ENCODE measurements around the gene CETN1. TPM values are rescaled to one million over a fixed set of nuclear protein-coding genes. Genes with fewer than 3 reads are reported as not detected.

The CETN1 gene
- total RNA-seq, 1 donor from 2014 or later: not detected

- no peak for DNase-seq (ENCODE audit: low spot score)
Observed at GRCh38 chr18:576924-577323, 3.3 kb upstream of the CETN1 start.

- peak; percentile 17 for DNase-seq (ENCODE audit: low spot score)
Observed at GRCh38 chr18:577643-578375, 2.4 kb upstream of the CETN1 start.

- DNase-seq (ENCODE audit: low spot score): no peak
Observed at GRCh38 chr18:579238-579637, 942 bp upstream of the CETN1 start.

- no peak for DNase-seq (ENCODE audit: low spot score)
Observed at GRCh38 chr18:581096-581495, 916 bp downstream of the CETN1 start.

GRCh38 chr18:582465-582864 is 2.3 kb downstream of the CETN1 start:
- no peak for DNase-seq (ENCODE audit: low spot score)

GRCh38 chr18:595068-595467 is 14.9 kb downstream of the CETN1 start:
- no peak for DNase-seq (ENCODE audit: low spot score)

GRCh38 chr18:595571-595970 is 15.4 kb downstream of the CETN1 start:
- no peak for DNase-seq (ENCODE audit: low spot score)

GRCh38 chr18:596288-596881 is 16.2 kb downstream of the CETN1 start:
- DNase-seq (ENCODE audit: low spot score): no peak

- peak; percentile 34 for DNase-seq (ENCODE audit: low spot score)
Observed at GRCh38 chr18:598124-598589, 18.0 kb downstream of the CETN1 start.

- no peak for DNase-seq (ENCODE audit: low spot score)
Observed at GRCh38 chr18:600107-600506, 19.9 kb downstream of the CETN1 start.

GRCh38 chr18:604771-605170 is 24.6 kb downstream of the CETN1 start:
- DNase-seq (ENCODE audit: low spot score): no peak

- no peak for DNase-seq (ENCODE audit: low spot score)
Observed at GRCh38 chr18:607930-608329, 27.8 kb downstream of the CETN1 start.

GRCh38 chr18:610214-610928 is 30.2 kb downstream of the CETN1 start:
- DNase-seq (ENCODE audit: low spot score): no peak

- DNase-seq (ENCODE audit: low spot score): no peak
Observed at GRCh38 chr18:612156-612555, 32.0 kb downstream of the CETN1 start.

- DNase-seq (ENCODE audit: low spot score): no peak
Observed at GRCh38 chr18:614193-614592, 34.0 kb downstream of the CETN1 start.

GRCh38 chr18:615092-615521 is 34.9 kb downstream of the CETN1 start:
- no peak for DNase-seq (ENCODE audit: low spot score)

GRCh38 chr18:615773-616172 is 35.6 kb downstream of the CETN1 start:
- DNase-seq (ENCODE audit: low spot score): no peak

GRCh38 chr18:616380-616995 is 36.3 kb downstream of the CETN1 start:
- DNase-seq (ENCODE audit: low spot score): peak; percentile 44

- DNase-seq (ENCODE audit: low spot score): no peak
Observed at GRCh38 chr18:617970-618504, 37.9 kb downstream of the CETN1 start.

- DNase-seq (ENCODE audit: low spot score): no peak
Observed at GRCh38 chr18:618618-619017, 38.4 kb downstream of the CETN1 start.

GRCh38 chr18:621291-622043 is 41.3 kb downstream of the CETN1 start:
- DNase-seq (ENCODE audit: low spot score): no peak
